ENCODE measurements around the gene SELENOW.

GRCh38 chr19:47805313-47805712, 26.8 kb downstream of the SELENOW start:
- TF ChIP-seq CTCF (IDR thresholded peaks at IDR 0.05; ENCODE audit: insufficient read depth, low read length, poor library complexity, severe bottlenecking) (no peak), EZH2phosphoT487 (conservative IDR thresholded peaks at IDR 0.05; ENCODE audit: low read length) (no peak)

Measured in SU-DHL-6 (cell line).